ENCODE results near the gene HNRNPF. TPM values are rescaled to one million over a fixed set of nuclear protein-coding genes. Genes with fewer than 3 reads are reported as not detected.

Gene HNRNPF
- total RNA-seq, 1 experiment from 2014 or later: 358 TPM

- no peak for TF ChIP-seq ATF1 (CRISPR knock-in tag; IDR thresholded peaks at IDR 0.05)
These were observed 32.8 kb downstream of the HNRNPF start (continued) for GRCh38 chr10:43376046-43376635.

DNA sequence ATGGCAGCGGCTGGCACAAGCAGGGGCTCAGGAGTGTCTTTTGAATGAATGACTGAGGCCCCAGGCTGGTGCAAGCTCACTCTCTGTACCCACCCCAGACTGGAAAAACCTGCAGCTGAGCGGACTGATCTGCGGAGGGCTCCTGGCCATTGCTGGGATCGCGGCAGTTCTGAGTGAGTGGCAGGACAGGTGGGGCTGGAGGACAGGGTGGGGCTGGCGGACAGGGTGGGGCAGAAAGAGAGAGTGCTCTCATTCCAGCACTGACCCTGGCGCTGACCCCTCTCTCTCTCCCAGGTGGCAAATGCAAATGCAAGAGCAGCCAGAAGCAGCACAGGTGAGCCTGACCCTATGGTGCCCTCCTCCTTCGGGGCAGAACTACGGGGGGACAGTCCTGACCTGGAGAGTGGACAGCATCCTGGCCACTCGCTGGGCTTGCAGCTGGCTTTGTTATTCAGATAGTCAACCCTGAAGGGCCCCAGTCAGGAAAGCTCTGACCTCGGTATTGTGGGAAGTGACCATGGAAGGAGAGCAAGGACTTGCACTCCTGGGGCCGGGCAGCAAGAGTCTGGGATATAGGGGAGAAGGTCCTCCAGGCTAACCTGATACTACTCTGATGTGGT lies 33.5 kb downstream of the HNRNPF start:
- no peak for TF ChIP-seq ZNF396 (CRISPR knock-in tag; IDR thresholded peaks at IDR 0.05; ENCODE audit: borderline replicate concordance)
- no peak for TF ChIP-seq ZNF671 (CRISPR knock-in tag; IDR thresholded peaks at IDR 0.05)
- no peak for TF ChIP-seq ZNF416 (CRISPR knock-in tag; IDR thresholded peaks at IDR 0.05)
- TF ChIP-seq, protein P1, sequence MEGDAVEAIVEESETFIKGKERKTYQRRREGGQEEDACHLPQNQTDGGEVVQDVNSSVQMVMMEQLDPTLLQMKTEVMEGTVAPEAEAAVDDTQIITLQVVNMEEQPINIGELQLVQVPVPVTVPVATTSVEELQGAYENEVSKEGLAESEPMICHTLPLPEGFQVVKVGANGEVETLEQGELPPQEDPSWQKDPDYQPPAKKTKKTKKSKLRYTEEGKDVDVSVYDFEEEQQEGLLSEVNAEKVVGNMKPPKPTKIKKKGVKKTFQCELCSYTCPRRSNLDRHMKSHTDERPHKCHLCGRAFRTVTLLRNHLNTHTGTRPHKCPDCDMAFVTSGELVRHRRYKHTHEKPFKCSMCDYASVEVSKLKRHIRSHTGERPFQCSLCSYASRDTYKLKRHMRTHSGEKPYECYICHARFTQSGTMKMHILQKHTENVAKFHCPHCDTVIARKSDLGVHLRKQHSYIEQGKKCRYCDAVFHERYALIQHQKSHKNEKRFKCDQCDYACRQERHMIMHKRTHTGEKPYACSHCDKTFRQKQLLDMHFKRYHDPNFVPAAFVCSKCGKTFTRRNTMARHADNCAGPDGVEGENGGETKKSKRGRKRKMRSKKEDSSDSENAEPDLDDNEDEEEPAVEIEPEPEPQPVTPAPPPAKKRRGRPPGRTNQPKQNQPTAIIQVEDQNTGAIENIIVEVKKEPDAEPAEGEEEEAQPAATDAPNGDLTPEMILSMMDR (IDR thresholded peaks at IDR 0.05): no peak
- TF ChIP-seq ZSCAN18 (CRISPR knock-in tag; IDR thresholded peaks at IDR 0.05): no peak
- TF ChIP-seq OVOL2 (CRISPR knock-in tag; IDR thresholded peaks at IDR 0.05; ENCODE audit: borderline replicate concordance): no peak
- no peak for TF ChIP-seq EMX1 (CRISPR knock-in tag; IDR thresholded peaks at IDR 0.05)
- TF ChIP-seq, protein P2, sequence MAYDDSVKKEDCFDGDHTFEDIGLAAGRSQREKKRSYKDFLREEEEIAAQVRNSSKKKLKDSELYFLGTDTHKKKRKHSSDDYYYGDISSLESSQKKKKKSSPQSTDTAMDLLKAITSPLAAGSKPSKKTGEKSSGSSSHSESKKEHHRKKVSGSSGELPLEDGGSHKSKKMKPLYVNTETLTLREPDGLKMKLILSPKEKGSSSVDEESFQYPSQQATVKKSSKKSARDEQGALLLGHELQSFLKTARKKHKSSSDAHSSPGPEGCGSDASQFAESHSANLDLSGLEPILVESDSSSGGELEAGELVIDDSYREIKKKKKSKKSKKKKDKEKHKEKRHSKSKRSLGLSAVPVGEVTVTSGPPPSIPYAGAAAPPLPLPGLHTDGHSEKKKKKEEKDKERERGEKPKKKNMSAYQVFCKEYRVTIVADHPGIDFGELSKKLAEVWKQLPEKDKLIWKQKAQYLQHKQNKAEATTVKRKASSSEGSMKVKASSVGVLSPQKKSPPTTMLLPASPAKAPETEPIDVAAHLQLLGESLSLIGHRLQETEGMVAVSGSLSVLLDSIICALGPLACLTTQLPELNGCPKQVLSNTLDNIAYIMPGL (CRISPR knock-in tag; IDR thresholded peaks at IDR 0.05): no peak
- TF ChIP-seq E2F4 (CRISPR knock-in tag; IDR thresholded peaks at IDR 0.05; ENCODE audit: borderline replicate concordance, low read depth): no peak
- no peak for TF ChIP-seq ELF4 (CRISPR knock-in tag; IDR thresholded peaks at IDR 0.05; ENCODE audit: low read depth)
- Mint-ChIP-seq H3K27me3 (ENCODE audit: low read depth) (no peaks in the 10 kb centered on the region), H3K4me3 (no peak overlapping the region), H3K36me3 (no peaks in the 10 kb centered on the region), H3K9me3 (no peaks in the 10 kb centered on the region), H3K27ac (no peak overlapping the region), H3K4me1 (peaks cover 38% of the 10 kb centered on the region)
- no peak for DNase-seq (ENCODE audit: low spot score)
- no peak for ATAC-seq
- CTCF ChIA-PET: interaction anchor here (1.5 kb wide), 1 partner anchor 13 kb away, joined by 5 read pairs; no protein-coding TSS in a partner anchor
- POLR2A ChIA-PET: no interaction called here

DNA sequence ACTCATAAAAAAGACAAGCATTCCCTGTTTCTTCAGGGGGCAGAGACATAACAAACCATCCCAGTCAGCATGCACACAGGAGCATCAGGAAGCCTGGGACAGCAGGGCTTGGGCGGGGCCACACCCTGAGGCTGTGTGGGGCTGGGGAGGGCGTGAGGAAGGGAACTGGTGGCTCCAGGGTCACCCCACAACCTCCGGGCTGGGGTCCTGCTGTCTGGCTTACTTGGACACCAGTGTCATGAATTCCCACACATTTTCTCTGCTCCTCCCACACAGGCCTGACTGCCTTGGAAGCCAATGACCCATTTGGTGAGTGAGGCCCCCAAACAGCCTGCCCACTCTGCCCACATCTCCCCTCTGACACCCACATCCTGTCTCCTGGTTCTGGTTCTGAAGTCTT lies 34.8 kb downstream of the HNRNPF start:
- Mint-ChIP-seq H3K4me1 (peaks cover 38% of the 10 kb centered on the region), H3K27me3 (ENCODE audit: low read depth) (no peaks in the 10 kb centered on the region), H3K36me3 (no peaks in the 10 kb centered on the region), H3K27ac (no peak overlapping the region), H3K9me3 (no peaks in the 10 kb centered on the region), H3K4me3 (no peak overlapping the region)
- ATAC-seq: no peak
- ChIA-PET CTCF (interaction anchor here (0.6 to 1.5 kb wide), 2 partner anchors 12 to 83 kb away, joined by 3 to 5 read pairs; no protein-coding TSS in a partner anchor), POLR2A (interaction anchor here (1.0 kb wide), 1 partner anchor 27 kb away, joined by 5 read pairs; no protein-coding TSS in a partner anchor)
- DNase-seq (ENCODE audit: low spot score): no peak
- TF ChIP-seq ATF1 (CRISPR knock-in tag; IDR thresholded peaks at IDR 0.05) (no peak), STAT6 (CRISPR knock-in tag; conservative IDR thresholded peaks at IDR 0.05; ENCODE audit: low read depth) (no peak), RELA (CRISPR knock-in tag; IDR thresholded peaks at IDR 0.05; ENCODE audit: borderline replicate concordance) (no peak), ZNF425 (CRISPR knock-in tag; conservative IDR thresholded peaks at IDR 0.05) (no peak), TP53 (CRISPR knock-in tag; IDR thresholded peaks at IDR 0.05) (no peak), ESRRA (CRISPR knock-in tag; IDR thresholded peaks at IDR 0.05; ENCODE audit: borderline replicate concordance) (no peak), ZNF138 (CRISPR knock-in tag; conservative IDR thresholded peaks at IDR 0.05) (no peak)
- TF ChIP-seq, protein P3, sequence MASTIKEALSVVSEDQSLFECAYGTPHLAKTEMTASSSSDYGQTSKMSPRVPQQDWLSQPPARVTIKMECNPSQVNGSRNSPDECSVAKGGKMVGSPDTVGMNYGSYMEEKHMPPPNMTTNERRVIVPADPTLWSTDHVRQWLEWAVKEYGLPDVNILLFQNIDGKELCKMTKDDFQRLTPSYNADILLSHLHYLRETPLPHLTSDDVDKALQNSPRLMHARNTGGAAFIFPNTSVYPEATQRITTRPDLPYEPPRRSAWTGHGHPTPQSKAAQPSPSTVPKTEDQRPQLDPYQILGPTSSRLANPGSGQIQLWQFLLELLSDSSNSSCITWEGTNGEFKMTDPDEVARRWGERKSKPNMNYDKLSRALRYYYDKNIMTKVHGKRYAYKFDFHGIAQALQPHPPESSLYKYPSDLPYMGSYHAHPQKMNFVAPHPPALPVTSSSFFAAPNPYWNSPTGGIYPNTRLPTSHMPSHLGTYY (CRISPR knock-in tag; IDR thresholded peaks at IDR 0.05): no peak
